ENCODE data around the gene NRL. TPM values are rescaled to one million over a fixed set of nuclear protein-coding genes. Genes with fewer than 3 reads are reported as not detected.
A peak's percentile ranks its signal among the peaks of the same experiment; 100 is the strongest.

NRL gene
- total RNA-seq, 2 donors from 2014 or later: 0.88 to 2.7 TPM

GRCh38 chr14:24115422-24116127 is 826 bp upstream of the NRL start:
- Histone ChIP-seq H3K9me3 (no peaks in the 10 kb centered on the region), H3K27me3 (no peaks in the 10 kb centered on the region), H3K4me1 (peaks cover 6% of the 10 kb centered on the region), H3K36me3 (peaks cover 17% of the 10 kb centered on the region), H3K4me3 (peak overlapping the region; percentile 80), H3K9ac (ENCODE audit: low read depth in 2 of 2, low read length in 2 of 2) (peak overlapping the region; percentile 90 to 100), H3K27ac (peak overlapping the region; percentile 98)
- intact Hi-C loops (cut with DNase I): loop anchor here (2.0 kb wide), 1 partner anchor 25 kb away; the partner anchor contains the start of gene EMC9
- DNase-seq: no peak
- TF ChIP-seq, protein P1, sequence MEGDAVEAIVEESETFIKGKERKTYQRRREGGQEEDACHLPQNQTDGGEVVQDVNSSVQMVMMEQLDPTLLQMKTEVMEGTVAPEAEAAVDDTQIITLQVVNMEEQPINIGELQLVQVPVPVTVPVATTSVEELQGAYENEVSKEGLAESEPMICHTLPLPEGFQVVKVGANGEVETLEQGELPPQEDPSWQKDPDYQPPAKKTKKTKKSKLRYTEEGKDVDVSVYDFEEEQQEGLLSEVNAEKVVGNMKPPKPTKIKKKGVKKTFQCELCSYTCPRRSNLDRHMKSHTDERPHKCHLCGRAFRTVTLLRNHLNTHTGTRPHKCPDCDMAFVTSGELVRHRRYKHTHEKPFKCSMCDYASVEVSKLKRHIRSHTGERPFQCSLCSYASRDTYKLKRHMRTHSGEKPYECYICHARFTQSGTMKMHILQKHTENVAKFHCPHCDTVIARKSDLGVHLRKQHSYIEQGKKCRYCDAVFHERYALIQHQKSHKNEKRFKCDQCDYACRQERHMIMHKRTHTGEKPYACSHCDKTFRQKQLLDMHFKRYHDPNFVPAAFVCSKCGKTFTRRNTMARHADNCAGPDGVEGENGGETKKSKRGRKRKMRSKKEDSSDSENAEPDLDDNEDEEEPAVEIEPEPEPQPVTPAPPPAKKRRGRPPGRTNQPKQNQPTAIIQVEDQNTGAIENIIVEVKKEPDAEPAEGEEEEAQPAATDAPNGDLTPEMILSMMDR (IDR thresholded peaks at IDR 0.05): no peak

DNA sequence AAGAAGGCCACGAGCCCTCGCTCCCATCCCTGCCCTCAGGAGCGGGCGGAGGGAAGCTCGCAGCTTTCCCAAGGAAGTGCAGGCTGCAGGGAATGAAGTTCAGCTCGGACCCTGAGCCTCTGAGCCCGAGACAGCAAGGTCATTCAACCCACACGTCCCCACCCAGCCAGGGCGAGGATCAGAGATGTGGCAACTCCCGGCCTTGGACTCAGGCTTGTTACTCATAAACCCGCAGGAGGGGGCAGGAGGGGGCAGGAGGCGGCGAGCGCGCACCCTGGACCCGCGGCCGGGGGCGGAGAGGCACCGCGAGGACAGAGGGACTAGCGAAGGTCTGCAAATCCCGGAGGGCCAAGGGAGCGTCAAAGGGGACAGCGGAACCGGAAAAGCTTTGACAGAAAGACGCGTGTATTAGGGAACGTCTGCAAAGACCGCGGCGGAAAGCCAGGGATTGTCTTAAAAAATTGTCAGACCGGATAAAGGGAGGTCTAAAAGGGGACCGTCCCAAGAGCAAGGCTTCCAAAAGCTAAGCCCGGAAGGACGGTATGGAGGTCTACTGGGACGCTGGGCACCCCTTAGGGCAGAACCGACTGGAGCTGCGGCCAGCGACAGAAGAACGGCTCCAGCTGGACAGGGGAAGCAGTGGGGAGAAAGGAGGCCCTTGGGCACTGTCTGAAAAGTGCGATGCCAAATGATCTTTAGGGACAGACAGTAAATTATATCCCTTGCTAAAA is 783 bp downstream of the NRL start:
- Histone ChIP-seq H3K4me1 (peaks cover 6% of the 10 kb centered on the region), H3K9me3 (no peaks in the 10 kb centered on the region), H3K4me3 (peak overlapping the region; percentile 80), H3K9ac (ENCODE audit: low read depth in 2 of 2, low read length in 2 of 2) (peak overlapping the region; percentile 80 to 100), H3K36me3 (peaks cover 8% of the 10 kb centered on the region), H3K27me3 (no peaks in the 10 kb centered on the region), H3K27ac (peak overlapping the region; percentile 98)
- peak; percentile 94 for DNase-seq
- TF ChIP-seq, protein P1 (IDR thresholded peaks at IDR 0.05): no peak
- intact Hi-C loops (cut with DNase I): loop anchor here (2.0 kb wide), 1 partner anchor 27 kb away; the partner anchor contains the start of gene EMC9

DNA sequence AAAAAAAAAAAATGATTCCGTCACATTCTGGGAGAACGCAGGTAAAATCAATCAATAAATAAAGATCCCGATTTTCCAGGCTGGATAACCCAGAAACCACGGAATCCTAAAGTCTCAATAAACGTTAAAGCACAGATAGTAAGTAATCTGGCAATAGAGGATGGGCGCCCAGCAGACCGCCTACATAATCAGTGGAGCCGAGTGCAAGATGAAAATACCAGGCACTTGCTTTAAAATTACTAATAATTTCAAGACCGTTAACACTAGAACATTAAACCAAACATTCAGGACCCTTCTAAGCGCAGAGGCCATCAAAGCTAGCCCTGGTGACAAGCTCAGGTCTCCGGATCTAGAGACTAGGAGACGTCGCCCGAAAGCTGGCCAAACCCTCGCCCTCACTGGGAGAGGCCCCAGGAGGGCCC is 1.4 kb downstream of the NRL start:
- intact Hi-C loops (cut with DNase I): no loop called here
- Histone ChIP-seq H3K9me3 (no peaks in the 10 kb centered on the region), H3K27me3 (no peaks in the 10 kb centered on the region), H3K4me3 (peak overlapping the region; percentile 80), H3K4me1 (peaks cover 6% of the 10 kb centered on the region), H3K9ac (ENCODE audit: low read depth in 2 of 2, low read length in 2 of 2) (peak overlapping the region; percentile 80 to 100), H3K36me3 (peaks cover 2% of the 10 kb centered on the region), H3K27ac (peak overlapping the region; percentile 98)
- TF ChIP-seq, protein P1 (IDR thresholded peaks at IDR 0.05): no peak
- no peak for DNase-seq

DNA sequence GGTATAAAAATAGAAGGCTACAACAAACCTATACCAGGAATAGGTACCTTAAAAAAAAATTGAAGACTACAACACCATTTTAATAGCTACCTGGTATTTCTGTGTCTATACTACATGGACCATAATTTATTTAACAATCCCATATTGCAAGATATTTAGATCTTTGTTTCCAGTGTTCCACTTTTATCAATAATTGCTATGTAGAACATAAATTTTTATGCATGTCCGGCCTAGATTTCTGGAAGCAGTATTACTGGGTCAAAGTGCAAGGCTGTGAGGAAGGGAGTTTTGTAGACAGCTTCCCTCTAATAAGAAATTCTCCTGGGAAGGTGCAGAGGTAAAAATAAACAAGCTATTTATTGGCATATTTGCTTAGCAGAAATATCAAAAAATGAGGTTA is 4.2 kb downstream of the NRL start:
- Histone ChIP-seq H3K9ac (ENCODE audit: low read depth in 2 of 2, low read length in 2 of 2) (no peak overlapping the region), H3K36me3 (no peaks in the 10 kb centered on the region), H3K27ac (peak overlapping the region; percentile 23), H3K4me3 (no peak overlapping the region), H3K9me3 (no peaks in the 10 kb centered on the region), H3K4me1 (no peaks in the 10 kb centered on the region), H3K27me3 (no peaks in the 10 kb centered on the region)
- intact Hi-C loops (cut with DNase I): loop anchor here (2.0 kb wide), 1 partner anchor 52 kb away; no protein-coding TSS in a partner anchor
- TF ChIP-seq, protein P1 (IDR thresholded peaks at IDR 0.05): no peak
- no peak for DNase-seq

- TF ChIP-seq, protein P1 (IDR thresholded peaks at IDR 0.05): no peak
- Histone ChIP-seq H3K9me3 (no peaks in the 10 kb centered on the region), H3K36me3 (no peaks in the 10 kb centered on the region), H3K27ac (peak overlapping the region; percentile 23), H3K9ac (ENCODE audit: low read depth in 2 of 2, low read length in 2 of 2) (no peak overlapping the region), H3K4me3 (no peak overlapping the region), H3K4me1 (no peaks in the 10 kb centered on the region), H3K27me3 (no peaks in the 10 kb centered on the region)
- intact Hi-C loops (cut with DNase I): loop anchor here (2.0 kb wide), 1 partner anchor 51 kb away; no protein-coding TSS in a partner anchor
- DNase-seq: no peak
Measured at GRCh38 chr14:24110060-24110459, 4.7 kb downstream of the NRL start.

Measured in colonic mucosa (tissue), 4 donors.